Metanephros (tissue), 2 donors: Measurements from ENCODE around the gene STK32A. TPM values are rescaled to one million over a fixed set of nuclear protein-coding genes. Genes with fewer than 3 reads are reported as not detected.

Source experiments
- small RNA-seq: library from RNA; depleted of rRNA; stranded (forward); fragments of <200 nt; gene quantifications from one replicate; pipeline ENCODE3, GENCODE V24; 2014; ENCODE audit warnings: low replicate concordance
- total RNA-seq: library from RNA; depleted of rRNA; stranded (reverse); fragments of >200 nt; gene quantifications from one replicate; pipeline ENCODE4 v1.2.3, GENCODE V29; 2014

The STK32A gene
- 17.1 TPM for total RNA-seq

DNA sequence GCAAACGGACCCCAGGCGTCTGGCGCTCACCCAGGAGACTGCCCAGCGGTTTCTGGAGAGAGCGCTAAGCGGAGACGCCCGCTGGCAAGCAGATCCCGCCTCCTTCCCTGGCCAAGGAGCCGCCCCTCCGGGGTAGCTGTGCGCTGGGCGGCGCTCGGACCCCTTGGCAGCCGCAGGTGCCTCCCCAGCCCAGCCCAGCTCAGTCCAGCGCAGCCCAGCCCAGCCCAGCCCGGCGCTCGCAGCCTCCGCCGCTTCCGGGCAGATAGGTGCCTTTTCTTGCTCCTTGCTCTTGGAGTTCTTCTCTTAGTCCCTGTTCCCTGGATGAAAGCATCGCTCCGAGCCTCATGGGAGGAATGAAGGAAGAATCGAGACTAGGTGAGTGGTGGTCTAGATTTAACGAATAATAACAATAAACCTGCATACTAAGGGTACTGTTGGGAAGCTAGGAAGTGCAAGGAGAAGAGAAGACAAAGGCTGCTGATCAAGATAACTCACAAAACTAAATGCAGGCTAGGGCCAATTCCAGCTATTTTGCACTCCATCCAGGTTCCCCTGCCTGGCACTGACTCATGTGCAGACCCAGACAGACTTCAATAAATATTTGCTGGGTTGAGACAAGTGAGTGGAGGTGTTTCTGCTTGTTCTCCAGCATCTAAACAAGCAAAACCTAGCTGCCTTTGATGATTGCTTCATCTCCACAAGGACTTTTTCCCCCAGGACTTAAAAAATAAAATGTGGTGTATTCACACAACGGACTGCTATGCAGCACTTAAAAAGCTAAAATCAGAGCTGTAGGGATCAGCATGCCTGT, at the start of gene STK32A:
TSS of gene STK32A (plus strand) at position 202 of the 811 bp plus-strand sequence. CDS start 4,609 bp downstream, outside the sequence.

Small RNA genes lying within 50 kb of the gene (small RNA-seq; reads per million reads assigned to genes)
- gene AC011373.1: not detected
